ENCODE results near the gene TEKTIP1.
"Not testable (repeated sequence)": the region's sequence is repeated elsewhere in the genome, so short reads cannot be mapped to it uniquely, and the experiment has no call there.

The TEKTIP1 gene

DNA sequence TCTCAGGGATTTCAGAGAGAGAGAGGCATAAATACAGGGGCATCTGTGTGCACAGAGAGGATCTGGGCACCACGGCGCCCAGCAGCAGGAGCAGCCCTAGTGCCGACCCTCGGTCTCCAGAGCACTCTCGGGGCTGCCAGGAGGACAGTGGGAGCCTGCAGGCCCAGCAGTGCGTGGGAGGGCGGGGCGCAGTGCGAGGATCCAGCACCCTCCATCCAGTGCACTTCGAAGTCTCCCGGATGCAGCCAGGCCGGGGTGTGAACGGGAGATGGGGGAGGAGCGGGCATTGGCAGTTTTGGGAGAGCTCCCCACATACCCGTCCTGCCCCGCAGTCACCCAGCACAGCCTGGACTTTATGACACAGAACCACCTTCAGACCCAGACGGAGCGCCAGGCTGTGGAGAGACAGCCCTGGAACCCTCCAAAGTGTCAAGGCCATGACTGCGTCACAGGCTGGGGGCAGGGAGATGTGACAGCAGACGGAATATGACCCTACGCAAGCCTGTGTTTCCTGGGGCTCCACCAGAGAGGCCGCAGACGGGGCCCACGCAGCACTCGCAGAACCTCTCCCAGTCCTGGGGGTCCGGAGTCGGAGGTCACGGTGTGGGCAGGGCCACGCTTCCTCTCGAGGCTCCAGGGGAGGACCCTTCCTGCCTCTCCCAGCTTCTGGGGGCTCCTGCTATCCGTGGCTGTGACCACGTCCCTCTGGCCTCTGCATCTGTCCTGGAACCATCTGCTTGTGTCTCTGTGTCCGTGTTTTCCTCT is 14.7 kb upstream of the TEKTIP1 start:
- peaks cover 44% of the 10 kb centered on the region for H3K36me3 Mint-ChIP-seq (ENCODE audit: low read depth)
- DNase-seq, result no peak
- H3K27me3 Mint-ChIP-seq, result no peaks in the 10 kb centered on the region
- no peak overlapping the region for H3K4me3 Mint-ChIP-seq
- H3K27ac Mint-ChIP-seq, result no peak overlapping the region
- peaks cover 4% of the 10 kb centered on the region for H3K4me1 Mint-ChIP-seq (ENCODE audit: low read depth)
- H3K9me3 Mint-ChIP-seq, result no peaks in the 10 kb centered on the region

DNA sequence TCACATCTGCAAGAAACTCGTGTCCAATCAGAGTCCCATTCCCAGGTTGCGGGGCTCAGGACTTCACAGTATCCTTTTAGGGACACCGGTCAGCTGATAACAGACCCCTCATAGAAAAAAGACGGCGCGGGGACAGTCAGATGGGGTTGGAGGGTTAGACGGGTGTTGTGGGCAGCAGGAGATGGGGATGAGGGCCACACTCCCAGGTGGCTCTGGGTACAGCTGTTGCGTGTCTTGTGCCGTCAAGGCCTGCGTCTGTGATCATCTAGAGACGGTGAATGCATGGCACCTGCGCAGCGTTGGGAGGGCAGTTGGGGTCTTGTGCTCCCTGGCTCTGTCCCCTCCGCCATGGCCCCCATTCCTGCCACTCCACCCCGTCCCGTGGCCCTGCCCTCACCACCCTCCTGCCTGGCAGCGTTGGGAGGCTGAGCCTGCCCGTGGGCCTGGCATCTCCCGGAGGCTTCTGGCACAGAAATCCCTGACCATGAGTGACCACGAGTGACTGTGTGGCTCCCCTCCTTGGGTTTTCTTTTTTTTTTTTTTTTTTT is 14.0 kb upstream of the TEKTIP1 start:
- peaks cover 4% of the 10 kb centered on the region for H3K4me1 Mint-ChIP-seq (ENCODE audit: low read depth)
- H3K27ac Mint-ChIP-seq, result no peak overlapping the region
- H3K4me3 Mint-ChIP-seq, result no peak overlapping the region
- H3K9me3 Mint-ChIP-seq, result no peaks in the 10 kb centered on the region
- no peak for DNase-seq
- H3K27me3 Mint-ChIP-seq, result no peaks in the 10 kb centered on the region
- peaks cover 37% of the 10 kb centered on the region for H3K36me3 Mint-ChIP-seq (ENCODE audit: low read depth)

DNA sequence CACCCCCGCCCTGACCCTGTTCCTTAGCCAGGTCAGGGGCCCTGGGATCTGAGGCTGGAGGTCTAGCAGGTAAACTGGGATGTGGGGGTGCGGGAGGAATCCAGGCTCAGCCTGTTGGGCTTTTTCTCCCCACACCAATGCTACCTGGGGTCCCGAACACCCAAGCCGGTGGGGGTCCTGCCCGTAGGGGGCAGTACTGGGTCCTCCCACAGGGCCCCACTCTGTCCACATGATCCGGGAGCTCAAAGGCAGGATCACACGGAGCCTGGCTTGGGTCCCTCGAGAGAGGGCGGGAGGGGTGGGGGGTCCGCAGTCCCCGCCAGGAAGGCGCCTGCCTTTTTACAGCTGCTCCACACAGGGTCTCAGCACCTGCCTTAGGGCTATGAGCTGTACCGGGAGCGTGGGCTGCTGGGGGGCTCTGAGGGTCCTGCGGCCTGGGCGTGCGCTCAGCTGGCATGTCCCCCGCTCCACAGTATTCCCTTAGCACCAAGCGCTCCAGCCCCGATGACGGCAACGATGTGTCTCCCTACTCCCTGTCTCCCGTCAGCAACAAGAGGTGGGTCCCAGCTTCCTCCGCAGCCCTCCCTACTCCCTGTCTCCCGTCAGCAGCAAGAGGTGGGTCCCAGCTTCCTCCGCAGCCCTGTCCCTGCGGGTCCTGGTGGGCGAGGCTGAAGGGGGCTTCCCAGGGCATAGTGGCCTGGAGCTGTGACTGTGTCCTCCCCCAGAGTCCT is 12.3 kb upstream of the TEKTIP1 start:
- H3K4me1 Mint-ChIP-seq (ENCODE audit: low read depth), result no peaks in the 10 kb centered on the region
- no peaks in the 10 kb centered on the region for H3K27me3 Mint-ChIP-seq
- no peaks in the 10 kb centered on the region for H3K9me3 Mint-ChIP-seq
- H3K36me3 Mint-ChIP-seq (ENCODE audit: low read depth), result peaks cover 37% of the 10 kb centered on the region
- H3K27ac Mint-ChIP-seq, result no peak overlapping the region
- H3K4me3 Mint-ChIP-seq, result no peak overlapping the region
- no peak for DNase-seq

DNA sequence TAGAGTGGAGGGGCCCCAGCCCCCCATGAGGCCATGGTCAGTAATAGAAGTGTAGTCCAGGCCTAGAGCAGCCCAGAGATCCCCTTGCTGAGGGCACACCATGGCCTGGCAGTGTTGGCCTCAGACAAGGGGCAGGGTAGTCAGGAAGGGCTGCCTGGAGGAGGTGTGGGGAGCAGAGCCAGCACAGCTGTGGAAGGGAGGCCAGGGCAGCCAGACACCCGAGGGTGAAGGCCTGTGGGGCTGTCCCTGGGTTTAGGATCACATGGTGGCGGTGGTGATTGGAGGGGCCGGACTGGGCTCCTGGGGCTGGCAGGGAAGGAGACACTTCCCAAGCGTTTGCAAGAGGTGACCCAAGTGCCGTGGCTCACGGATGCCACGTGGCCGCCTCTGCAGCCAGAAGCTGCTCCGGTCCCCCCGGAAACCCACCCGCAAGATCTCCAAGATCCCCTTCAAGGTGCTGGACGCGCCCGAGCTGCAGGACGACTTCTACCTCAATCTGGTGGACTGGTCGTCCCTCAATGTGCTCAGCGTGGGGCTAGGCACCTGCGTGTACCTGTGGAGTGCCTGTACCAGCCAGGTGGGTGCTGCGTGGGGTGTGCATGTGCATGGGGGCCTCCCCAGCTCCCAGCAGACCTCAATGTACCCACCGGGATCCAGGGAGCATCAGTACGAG is 11.6 kb upstream of the TEKTIP1 start:
- H3K36me3 Mint-ChIP-seq (ENCODE audit: low read depth), result peaks cover 37% of the 10 kb centered on the region
- DNase-seq, result no peak
- no peak overlapping the region for H3K4me3 Mint-ChIP-seq
- no peaks in the 10 kb centered on the region for H3K9me3 Mint-ChIP-seq
- H3K27ac Mint-ChIP-seq, result no peak overlapping the region
- H3K4me1 Mint-ChIP-seq (ENCODE audit: low read depth), result no peaks in the 10 kb centered on the region
- H3K27me3 Mint-ChIP-seq, result no peaks in the 10 kb centered on the region

DNA sequence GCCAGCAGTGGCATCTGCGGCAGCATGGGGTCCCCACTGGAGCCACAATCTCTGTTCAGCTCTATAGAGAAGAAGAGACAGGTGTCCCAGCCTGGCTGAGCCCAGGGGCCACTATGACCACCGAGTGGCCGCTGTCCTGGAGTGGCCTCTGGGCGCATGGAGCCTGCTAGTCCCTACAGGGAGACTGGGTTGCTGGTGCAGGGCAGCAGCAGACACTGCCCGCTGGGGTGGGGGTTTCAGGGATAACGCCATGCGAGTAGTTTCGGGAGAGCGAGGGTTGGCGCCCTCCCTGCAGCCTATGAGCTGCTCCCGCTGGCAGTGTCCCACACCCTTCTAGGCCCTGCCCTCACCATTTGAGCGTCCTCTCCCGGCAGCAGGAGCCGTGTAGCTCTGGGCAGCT is 10.9 kb upstream of the TEKTIP1 start:
- H3K4me1 Mint-ChIP-seq (ENCODE audit: low read depth), result no peaks in the 10 kb centered on the region
- H3K9me3 Mint-ChIP-seq, result no peaks in the 10 kb centered on the region
- H3K4me3 Mint-ChIP-seq, result no peak overlapping the region
- DNase-seq, result no peak
- no peaks in the 10 kb centered on the region for H3K27me3 Mint-ChIP-seq
- peaks cover 41% of the 10 kb centered on the region for H3K36me3 Mint-ChIP-seq (ENCODE audit: low read depth)
- no peak overlapping the region for H3K27ac Mint-ChIP-seq

DNA sequence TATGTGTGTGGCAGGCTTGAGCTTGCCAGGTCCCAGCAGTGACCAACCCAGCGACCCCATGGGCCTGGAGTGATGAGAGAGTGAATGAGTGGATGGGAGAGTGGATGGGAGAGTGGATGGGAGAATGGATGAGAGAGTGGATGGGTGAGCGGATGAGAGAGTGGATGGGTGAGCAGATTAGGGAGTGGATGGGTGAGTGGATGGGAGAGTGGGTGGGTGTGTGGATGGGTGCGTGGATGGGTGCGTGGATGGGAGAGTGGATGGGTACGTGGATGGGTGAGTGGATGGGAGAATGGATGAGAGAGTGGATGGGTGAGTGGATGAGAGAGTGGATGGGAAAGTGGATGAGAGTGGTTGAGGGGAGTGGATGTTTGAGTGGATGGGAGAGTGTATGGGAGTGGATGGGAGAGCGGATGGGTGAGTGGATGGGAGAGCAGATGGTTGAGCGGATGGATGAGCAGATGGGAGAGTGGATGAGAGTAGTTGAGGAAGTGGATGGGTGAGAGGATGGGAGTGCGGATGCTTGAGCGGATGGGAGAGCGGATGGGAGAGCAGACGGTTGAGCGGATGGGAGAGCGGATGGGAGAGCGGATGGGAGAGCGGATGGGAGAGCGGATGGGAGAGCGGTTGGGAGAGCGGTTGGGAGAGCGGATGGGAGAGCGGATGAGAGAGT is 10.3 kb upstream of the TEKTIP1 start:
- Mint-ChIP-seq H3K36me3 (ENCODE audit: low read depth) (peaks cover 43% of the 10 kb centered on the region), H3K27me3 (no peaks in the 10 kb centered on the region)

DNA sequence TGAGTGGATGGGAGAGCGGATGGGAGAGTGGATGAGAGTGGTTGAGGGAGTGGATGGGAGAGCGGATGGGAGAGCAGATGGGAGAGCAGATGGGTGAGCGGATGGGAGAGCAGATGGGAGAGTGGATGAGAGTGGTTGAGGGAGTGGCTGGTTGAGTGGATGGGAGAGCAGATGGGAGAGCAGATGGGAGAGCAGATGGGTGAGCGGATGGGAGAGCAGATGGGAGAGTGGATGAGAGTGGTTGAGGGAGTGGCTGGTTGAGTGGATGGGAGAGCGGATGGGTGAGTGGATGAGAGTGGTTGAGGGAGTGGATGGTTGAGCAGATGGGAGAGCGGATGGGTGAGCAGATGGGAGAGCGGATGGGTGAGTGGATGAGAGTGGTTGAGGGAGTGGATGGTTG is 9.7 kb upstream of the TEKTIP1 start:
- H3K27me3 Mint-ChIP-seq; H3K4me3 Mint-ChIP-seq; H3K4me1 Mint-ChIP-seq (ENCODE audit: low read depth); H3K9me3 Mint-ChIP-seq; DNase-seq; H3K27ac Mint-ChIP-seq: not testable (repeated sequence)
- peaks cover 41% of the 10 kb centered on the region for H3K36me3 Mint-ChIP-seq (ENCODE audit: low read depth)

More for the DNA sequence above, 10.3 kb upstream of the TEKTIP1 start:
- DNase-seq, result no peak
- Mint-ChIP-seq H3K27ac (no peak overlapping the region), H3K4me1 (ENCODE audit: low read depth) (no peaks in the 10 kb centered on the region), H3K9me3 (no peaks in the 10 kb centered on the region), H3K4me3 (no peak overlapping the region)

DNA sequence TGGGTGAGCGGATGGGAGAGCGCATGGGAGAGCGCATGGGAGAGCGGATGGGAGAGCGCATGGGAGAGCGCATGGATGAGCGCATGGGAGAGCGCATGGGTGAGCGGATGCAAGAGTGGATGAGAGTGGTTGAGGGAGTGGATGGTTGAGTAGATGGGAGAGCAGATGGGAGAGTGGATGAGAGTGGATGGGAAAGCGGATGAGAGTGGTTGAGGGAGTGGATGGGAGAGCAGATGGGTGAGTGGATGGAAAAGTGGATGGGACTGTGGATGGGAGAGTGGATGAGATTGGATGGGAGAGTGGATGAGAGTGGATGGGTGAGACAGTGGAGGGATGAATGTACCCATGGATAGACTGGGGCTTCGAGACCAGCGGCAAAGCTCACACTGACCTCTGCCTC is 8.6 kb upstream of the TEKTIP1 start:
- Mint-ChIP-seq H3K27me3 (no peaks in the 10 kb centered on the region), H3K27ac (no peak overlapping the region), H3K36me3 (ENCODE audit: low read depth) (peaks cover 47% of the 10 kb centered on the region), H3K9me3 (no peaks in the 10 kb centered on the region), H3K4me3 (no peak overlapping the region), H3K4me1 (ENCODE audit: low read depth) (no peaks in the 10 kb centered on the region)
- no peak for DNase-seq

DNA sequence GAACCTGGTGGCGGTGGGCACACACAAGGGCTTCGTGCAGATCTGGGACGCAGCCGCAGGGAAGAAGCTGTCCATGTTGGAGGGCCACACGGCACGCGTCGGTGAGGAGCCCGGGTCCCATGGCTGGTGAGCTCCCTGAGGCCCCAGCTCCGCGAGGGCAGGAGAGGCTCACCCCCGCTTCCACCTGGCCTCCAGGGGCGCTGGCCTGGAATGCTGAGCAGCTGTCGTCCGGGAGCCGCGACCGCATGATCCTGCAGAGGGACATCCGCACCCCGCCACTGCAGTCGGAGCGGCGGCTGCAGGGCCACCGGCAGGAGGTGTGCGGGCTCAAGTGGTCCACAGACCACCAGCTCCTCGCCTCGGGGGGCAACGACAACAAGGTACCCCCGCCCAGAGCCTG is 7.3 kb upstream of the TEKTIP1 start:
- Mint-ChIP-seq H3K27me3 (no peaks in the 10 kb centered on the region), H3K27ac (no peak overlapping the region), H3K36me3 (ENCODE audit: low read depth) (peaks cover 53% of the 10 kb centered on the region), H3K9me3 (no peaks in the 10 kb centered on the region), H3K4me3 (no peak overlapping the region), H3K4me1 (ENCODE audit: low read depth) (no peaks in the 10 kb centered on the region)
- no peak for DNase-seq

DNA sequence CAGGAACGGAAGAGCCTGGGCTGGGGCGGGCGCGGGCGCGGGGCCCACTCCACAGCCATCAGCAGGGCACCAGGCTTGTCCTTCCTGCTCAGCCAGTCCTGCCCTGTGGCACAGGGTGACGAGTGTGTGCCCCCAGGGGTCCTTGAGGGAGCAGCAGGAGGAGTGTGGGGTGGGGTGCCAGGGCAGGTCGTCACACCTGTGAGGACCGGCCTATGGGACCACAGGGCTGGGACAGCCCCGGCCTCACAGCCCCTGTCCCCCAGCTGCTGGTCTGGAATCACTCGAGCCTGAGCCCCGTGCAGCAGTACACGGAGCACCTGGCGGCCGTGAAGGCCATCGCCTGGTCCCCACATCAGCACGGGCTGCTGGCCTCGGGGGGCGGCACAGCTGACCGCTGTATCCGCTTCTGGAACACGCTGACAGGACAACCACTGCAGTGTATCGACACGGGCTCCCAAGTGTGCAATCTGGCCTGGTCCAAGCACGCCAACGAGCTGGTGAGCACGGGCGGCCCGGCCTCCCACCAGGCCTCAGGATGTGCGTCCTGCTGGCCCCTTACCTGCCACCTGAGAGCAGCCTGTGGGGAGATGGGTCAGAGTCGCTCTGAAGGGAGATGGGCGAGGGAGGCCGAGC is 6.7 kb upstream of the TEKTIP1 start:
- Mint-ChIP-seq H3K9me3 (no peaks in the 10 kb centered on the region), H3K27me3 (no peaks in the 10 kb centered on the region), H3K27ac (peak overlapping the region; percentile 64), H3K36me3 (ENCODE audit: low read depth) (peaks cover 48% of the 10 kb centered on the region), H3K4me1 (ENCODE audit: low read depth) (no peaks in the 10 kb centered on the region), H3K4me3 (no peak overlapping the region)
- DNase-seq, result no peak

DNA sequence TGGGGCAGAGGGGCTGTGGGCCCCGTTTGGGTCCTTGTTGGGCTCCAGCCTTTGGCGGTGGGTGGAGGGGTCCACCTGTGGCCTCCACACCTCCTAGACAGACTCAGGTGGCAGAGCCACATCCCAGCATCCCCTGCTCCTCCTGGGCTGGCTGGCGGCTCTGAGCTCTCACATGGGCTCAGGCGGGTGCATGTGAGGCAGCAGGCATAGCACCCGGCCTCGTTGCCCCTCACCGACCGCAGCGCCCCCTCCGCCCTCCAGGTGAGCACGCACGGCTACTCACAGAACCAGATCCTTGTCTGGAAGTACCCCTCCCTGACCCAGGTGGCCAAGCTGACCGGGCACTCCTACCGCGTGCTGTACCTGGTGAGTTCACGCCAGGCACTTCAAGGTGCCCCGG is 5.9 kb upstream of the TEKTIP1 start:
- Mint-ChIP-seq H3K36me3 (ENCODE audit: low read depth) (peaks cover 53% of the 10 kb centered on the region), H3K9me3 (no peaks in the 10 kb centered on the region), H3K27me3 (no peaks in the 10 kb centered on the region), H3K27ac (no peak overlapping the region), H3K4me3 (no peak overlapping the region), H3K4me1 (ENCODE audit: low read depth) (no peaks in the 10 kb centered on the region)
- no peak for DNase-seq

DNA sequence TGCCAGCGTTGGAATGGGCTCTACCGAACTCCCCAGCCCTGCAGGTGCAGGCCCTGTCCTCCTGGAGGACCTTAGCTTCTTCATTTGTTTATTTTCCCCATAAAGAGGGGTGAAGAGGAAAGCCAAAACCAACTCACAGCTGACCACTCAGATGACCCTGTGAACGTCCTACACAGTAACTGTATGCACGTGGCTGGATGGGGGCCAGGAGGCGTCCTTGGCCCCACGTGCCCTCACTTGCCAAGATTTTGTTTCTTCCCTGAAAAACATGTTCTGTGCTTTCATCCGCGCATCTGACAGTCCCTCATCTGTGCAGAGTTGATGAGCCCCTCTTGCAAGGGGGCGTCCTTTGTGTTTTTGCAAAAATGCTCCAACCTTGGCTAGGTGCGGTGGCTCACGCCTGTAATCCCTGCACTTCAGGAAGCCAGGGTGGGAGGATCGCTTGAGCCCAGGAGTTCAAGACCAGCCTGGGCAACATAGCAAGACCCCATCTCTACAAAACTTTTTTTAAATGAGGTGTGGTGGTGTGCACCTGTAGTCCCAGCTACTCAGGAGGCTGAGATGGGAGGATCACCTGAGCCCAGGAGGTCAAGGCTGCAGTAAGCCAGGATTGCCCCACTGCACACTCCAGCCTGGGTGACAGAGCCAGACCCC is 5.3 kb upstream of the TEKTIP1 start:
- peak overlapping the region; percentile 37 for H3K27ac Mint-ChIP-seq
- peaks cover 59% of the 10 kb centered on the region for H3K36me3 Mint-ChIP-seq (ENCODE audit: low read depth)
- H3K27me3 Mint-ChIP-seq, result no peaks in the 10 kb centered on the region
- no peak overlapping the region for H3K4me3 Mint-ChIP-seq
- no peaks in the 10 kb centered on the region for H3K9me3 Mint-ChIP-seq
- H3K4me1 Mint-ChIP-seq (ENCODE audit: low read depth), result no peaks in the 10 kb centered on the region
- no peak for DNase-seq

DNA sequence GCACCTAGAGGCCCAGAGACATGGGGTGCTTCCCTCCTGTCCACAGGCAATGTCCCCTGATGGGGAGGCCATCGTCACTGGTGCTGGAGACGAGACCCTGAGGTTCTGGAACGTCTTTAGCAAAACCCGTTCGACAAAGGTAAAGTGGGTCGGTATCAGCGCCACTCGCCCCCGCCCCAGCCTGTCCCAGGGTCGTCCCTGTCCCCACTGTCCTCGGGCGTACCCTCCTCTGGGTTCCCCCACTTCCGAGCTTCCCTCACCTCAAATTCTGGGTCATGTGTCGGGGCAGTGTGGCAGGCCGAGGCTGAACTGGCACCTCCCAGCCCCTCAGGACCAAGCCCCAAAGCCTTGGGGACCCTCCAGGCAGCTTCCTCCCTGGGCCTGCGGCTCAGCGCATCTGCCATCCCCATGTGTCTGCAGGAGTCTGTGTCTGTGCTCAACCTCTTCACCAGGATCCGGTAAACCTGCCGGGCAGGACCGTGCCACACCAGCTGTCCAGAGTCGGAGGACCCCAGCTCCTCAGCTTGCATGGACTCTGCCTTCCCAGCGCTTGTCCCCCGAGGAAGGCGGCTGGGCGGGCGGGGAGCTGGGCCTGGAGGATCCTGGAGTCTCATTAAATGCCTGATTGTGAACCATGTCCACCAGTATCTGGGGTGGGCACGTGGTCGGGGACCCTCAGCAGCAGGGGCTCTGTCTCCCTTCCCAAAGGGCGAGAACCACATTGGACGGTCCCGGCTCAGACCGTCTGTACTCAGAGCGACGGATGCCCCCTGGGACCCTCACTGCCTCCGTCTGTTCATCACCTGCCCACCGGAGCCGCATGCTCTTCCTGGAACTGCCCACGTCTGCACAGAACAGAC is 4.4 kb upstream of the TEKTIP1 start:
- Mint-ChIP-seq H3K9me3 (peaks cover under 1% of the 10 kb centered on the region), H3K4me3 (no peak overlapping the region), H3K27ac (peak overlapping the region; percentile 68), H3K4me1 (ENCODE audit: low read depth) (no peaks in the 10 kb centered on the region), H3K27me3 (no peaks in the 10 kb centered on the region), H3K36me3 (ENCODE audit: low read depth) (peaks cover 66% of the 10 kb centered on the region)
- no peak for DNase-seq

Measured in activated T-cell treated with anti-CD3 and anti-CD28 coated beads, Interleukin-2, amount 50 U/mL, for 24 hours (primary cell).